Measurements from ENCODE around the gene PAK1. TPM values are rescaled to one million over a fixed set of nuclear protein-coding genes. Genes with fewer than 3 reads are reported as not detected.

The PAK1 gene
- total RNA-seq, 1 donor from 2014 or later = 58.3 TPM

- H3K27ac Mint-ChIP-seq (ENCODE audit: unreplicated experiment) = no peak overlapping the region
- H3K27me3 Mint-ChIP-seq (ENCODE audit: unreplicated experiment) = peaks cover 1% of the 10 kb centered on the region
- no peak overlapping the region for H3K4me3 Mint-ChIP-seq (ENCODE audit: unreplicated experiment)
- peaks cover 2% of the 10 kb centered on the region for H3K4me1 Mint-ChIP-seq (ENCODE audit: unreplicated experiment)
- TF ChIP-seq CTCF (IDR thresholded peaks at IDR 0.05; ENCODE audit: unreplicated experiment) = no peak
- no peaks in the 10 kb centered on the region for H3K9me3 Mint-ChIP-seq (ENCODE audit: unreplicated experiment)
- H3K36me3 Mint-ChIP-seq (ENCODE audit: low read depth, unreplicated experiment) = no peaks in the 10 kb centered on the region
- DNase-seq (ENCODE audit: low spot score) = no peak
Measured at GRCh38 chr11:77284476-77285468, 189.1 kb downstream of the PAK1 start.

DNA sequence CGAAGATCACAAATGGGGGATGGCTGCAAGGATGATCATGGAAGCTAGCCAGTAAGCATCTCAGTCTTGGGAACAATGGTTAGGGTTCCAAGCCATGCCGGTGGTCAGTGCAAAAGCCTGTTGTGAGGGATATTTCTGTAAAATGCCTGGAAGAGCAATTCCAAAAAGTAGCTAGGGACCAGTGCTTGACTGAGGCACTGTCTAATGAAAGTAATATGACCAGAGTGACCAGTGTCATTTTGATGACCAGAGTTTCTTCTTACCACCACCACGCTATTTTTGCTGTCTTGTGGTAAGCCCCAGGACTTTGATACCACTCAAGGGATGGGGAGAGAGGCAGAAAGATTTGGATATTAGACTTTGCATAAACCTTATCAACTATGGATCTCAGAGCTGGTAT lies 190.8 kb downstream of the PAK1 start:
- Mint-ChIP-seq H3K27me3 (ENCODE audit: unreplicated experiment) (no peaks in the 10 kb centered on the region), H3K4me3 (ENCODE audit: unreplicated experiment) (no peak overlapping the region), H3K9me3 (ENCODE audit: unreplicated experiment) (no peaks in the 10 kb centered on the region), H3K36me3 (ENCODE audit: low read depth, unreplicated experiment) (no peaks in the 10 kb centered on the region), H3K27ac (ENCODE audit: unreplicated experiment) (no peak overlapping the region), H3K4me1 (ENCODE audit: unreplicated experiment) (peaks cover 16% of the 10 kb centered on the region)
- no peak for TF ChIP-seq CTCF (IDR thresholded peaks at IDR 0.05; ENCODE audit: unreplicated experiment)
- DNase-seq (ENCODE audit: low spot score) = no peak

GRCh38 chr11:77278595-77279506 lies 195.0 kb downstream of the PAK1 start:
- H3K4me1 Mint-ChIP-seq (ENCODE audit: unreplicated experiment) = peaks cover 15% of the 10 kb centered on the region
- H3K27me3 Mint-ChIP-seq (ENCODE audit: unreplicated experiment) = no peaks in the 10 kb centered on the region
- peak; percentile 4 for DNase-seq (ENCODE audit: low spot score)
- peak overlapping the region; percentile 95 for H3K27ac Mint-ChIP-seq (ENCODE audit: unreplicated experiment)
- H3K9me3 Mint-ChIP-seq (ENCODE audit: unreplicated experiment) = no peaks in the 10 kb centered on the region
- no peak for TF ChIP-seq CTCF (IDR thresholded peaks at IDR 0.05; ENCODE audit: unreplicated experiment)
- H3K36me3 Mint-ChIP-seq (ENCODE audit: low read depth, unreplicated experiment) = no peaks in the 10 kb centered on the region
- no peak overlapping the region for H3K4me3 Mint-ChIP-seq (ENCODE audit: unreplicated experiment)

DNA sequence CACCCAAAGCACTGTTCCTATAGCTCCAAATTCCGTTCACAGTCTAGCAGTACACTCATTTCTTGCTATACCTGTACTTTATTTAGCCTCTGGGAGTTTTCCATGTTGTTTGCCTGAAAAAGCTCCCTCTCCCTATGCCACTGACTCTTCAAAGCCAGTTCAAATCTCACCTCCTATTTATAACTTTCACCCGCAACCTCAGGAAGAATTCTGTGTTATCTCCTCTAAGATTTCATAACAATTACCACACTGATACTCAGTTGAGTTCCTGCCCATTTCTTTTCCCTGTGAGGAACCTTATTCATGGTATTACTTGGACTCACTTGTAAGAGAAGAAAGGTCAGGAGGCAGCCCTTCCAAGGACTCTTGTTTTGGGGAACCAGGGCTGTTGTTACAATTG lies 197.6 kb downstream of the PAK1 start:
- Mint-ChIP-seq H3K9me3 (ENCODE audit: unreplicated experiment) (no peaks in the 10 kb centered on the region), H3K4me3 (ENCODE audit: unreplicated experiment) (no peak overlapping the region), H3K27me3 (ENCODE audit: unreplicated experiment) (no peaks in the 10 kb centered on the region), H3K27ac (ENCODE audit: unreplicated experiment) (no peak overlapping the region), H3K36me3 (ENCODE audit: low read depth, unreplicated experiment) (no peaks in the 10 kb centered on the region), H3K4me1 (ENCODE audit: unreplicated experiment) (peaks cover 15% of the 10 kb centered on the region)
- DNase-seq (ENCODE audit: low spot score) = no peak
- TF ChIP-seq CTCF (IDR thresholded peaks at IDR 0.05; ENCODE audit: unreplicated experiment) = no peak

Other genes starting within 250 kb of the PAK1 start
- gene GDPD4, start 172.4 kb downstream of the PAK1 start, total RNA-seq (ENCODE audit: unreplicated experiment) = not detected
- gene AQP11, start 115.9 kb upstream of the PAK1 start, total RNA-seq (ENCODE audit: unreplicated experiment) = 0.33 TPM
- 95.6 TPM for gene CLNS1A, start 163.7 kb upstream of the PAK1 start, total RNA-seq (ENCODE audit: unreplicated experiment)